GM18907 (cell line): ENCODE data around the gene SEMA5A.

Experiments
- ATAC-seq: cut with Tn5 transposase; IDR thresholded peaks from one replicate; pipeline ENCODE4 v1.9.1; 2021; ENCODE audit warnings: mild to moderate bottlenecking, moderate library complexity; ENCODE audit not compliant: unreplicated experiment

The SEMA5A gene

GRCh38 chr5:9082996-9083395 lies 462.9 kb downstream of the SEMA5A start:
- ATAC-seq = no peak

GRCh38 chr5:9072701-9073100 lies 473.2 kb downstream of the SEMA5A start:
- no peak for ATAC-seq

- ATAC-seq = no peak
Observed at GRCh38 chr5:9071524-9071923, 474.4 kb downstream of the SEMA5A start.

- no peak for ATAC-seq
Observed at GRCh38 chr5:9071074-9071473, 474.8 kb downstream of the SEMA5A start.

- no peak for ATAC-seq
Observed at GRCh38 chr5:9069650-9070049, 476.2 kb downstream of the SEMA5A start.

- ATAC-seq = no peak
Observed at GRCh38 chr5:9067154-9067553, 478.7 kb downstream of the SEMA5A start.

GRCh38 chr5:9066349-9066748 lies 479.5 kb downstream of the SEMA5A start:
- no peak for ATAC-seq

GRCh38 chr5:9063615-9064245 lies 482.1 kb downstream of the SEMA5A start:
- ATAC-seq = no peak

GRCh38 chr5:9062873-9063272 lies 483.0 kb downstream of the SEMA5A start:
- peak; percentile 59 for ATAC-seq

GRCh38 chr5:9059920-9060691 lies 485.8 kb downstream of the SEMA5A start:
- peak; percentile 45 for ATAC-seq

GRCh38 chr5:9058666-9059065 lies 487.2 kb downstream of the SEMA5A start:
- no peak for ATAC-seq

- ATAC-seq = no peak
Observed at GRCh38 chr5:9058161-9058560, 487.7 kb downstream of the SEMA5A start.

GRCh38 chr5:9057406-9058000 lies 488.4 kb downstream of the SEMA5A start:
- ATAC-seq = no peak

- no peak for ATAC-seq
Observed at GRCh38 chr5:9056046-9056445, 489.8 kb downstream of the SEMA5A start.

- ATAC-seq = no peak
Observed at GRCh38 chr5:9054821-9055589, 490.9 kb downstream of the SEMA5A start.

- no peak for ATAC-seq
Observed at GRCh38 chr5:9054322-9054721, 491.6 kb downstream of the SEMA5A start.

GRCh38 chr5:9052421-9052820 lies 493.5 kb downstream of the SEMA5A start:
- no peak for ATAC-seq

- no peak for ATAC-seq
Observed at GRCh38 chr5:9051779-9052178, 494.1 kb downstream of the SEMA5A start.

- ATAC-seq = no peak
Observed at GRCh38 chr5:9047932-9048331, 497.9 kb downstream of the SEMA5A start.

- no peak for ATAC-seq
Observed at GRCh38 chr5:9046756-9047481, 499.0 kb downstream of the SEMA5A start.

- no peak for ATAC-seq
Observed at GRCh38 chr5:9045946-9046345, 499.9 kb downstream of the SEMA5A start.
